ENCODE results near the gene OSBPL9. TPM values are rescaled to one million over a fixed set of nuclear protein-coding genes. Genes with fewer than 3 reads are reported as not detected.

OSBPL9 gene
- total and polyA plus RNA-seq, 9 of the 15 experiments (the other 6 are each of a cell fraction or from before 2014, with no cell fraction given), result 43.9 to 217 (median 170) TPM

GRCh38 chr1:51671527-51672325 is 54.8 kb downstream of the OSBPL9 start (continued):
- TF ChIP-seq GABPA (tag; conservative IDR thresholded peaks at IDR 0.05; ENCODE audit: low read depth) (peak; percentile 57; the same call in 1 of the 2 replicates), SP2 (IDR thresholded peaks at IDR 0.05; ENCODE audit: extremely low read depth, low read depth, low read length, poor library complexity, severe bottlenecking) (no peak), E2F1 (CRISPR knock-in tag; IDR thresholded peaks at IDR 0.05) (no peak), IFI16 (CRISPR knock-in tag; IDR thresholded peaks at IDR 0.05) (no peak), ZBTB2 (IDR thresholded peaks at IDR 0.05) (no peak), ZNF511 (CRISPR knock-in tag; IDR thresholded peaks at IDR 0.05) (no peak), BCL6 (CRISPR knock-in tag; IDR thresholded peaks at IDR 0.05) (no peak), POLR2A (conservative IDR thresholded peaks at IDR 0.05) (no peak), ZNF695 (CRISPR knock-in tag; IDR thresholded peaks at IDR 0.05) (no peak), ZNF655 (CRISPR knock-in tag; IDR thresholded peaks at IDR 0.05) (no peak), RERE (CRISPR knock-in tag; IDR thresholded peaks at IDR 0.05; ENCODE audit: borderline replicate concordance) (no peak), ZNF586 (CRISPR knock-in tag; conservative IDR thresholded peaks at IDR 0.05) (no peak), CHAMP1 (IDR thresholded peaks at IDR 0.05) (no peak), CXXC5 (CRISPR knock-in tag; IDR thresholded peaks at IDR 0.05) (no peak)
